ENCODE data around the gene GPC3.

- TF ChIP-seq CTCF (conservative IDR thresholded peaks at IDR 0.05; ENCODE audit: low read depth, low read length) = no peak
- no peak for TF ChIP-seq EZH2 (IDR thresholded peaks at IDR 0.05; ENCODE audit: borderline replicate concordance, low read depth, low read length, poor library complexity, severe bottlenecking)
Measured at GRCh38 chrX:133638285-133638684, 347.1 kb downstream of the GPC3 start.
